WTC11 (cell line): ENCODE results near the gene TYROBP.

Source experiments
- CBFB ChIP-seq: sonication (generic); formaldehyde crosslinking; IDR thresholded peaks from 2 replicates; pipeline ENCODE4 v1.8.1; 2022; ENCODE audit warnings: mild to moderate bottlenecking, low read depth, missing genetic modification reagents
- CREB1 ChIP-seq: sonication (generic); formaldehyde crosslinking; IDR thresholded peaks from 2 replicates; pipeline ENCODE4 v1.8.0; 2023; ENCODE audit warnings: mild to moderate bottlenecking, missing genetic modification reagents
- E2F4 ChIP-seq: sonication (generic); formaldehyde crosslinking; IDR thresholded peaks from 2 replicates; pipeline ENCODE4 v1.8.1; 2022; ENCODE audit warnings: low read depth, mild to moderate bottlenecking, moderate library complexity, missing genetic modification reagents, borderline replicate concordance
- OVOL2 ChIP-seq: fragments of 250-450 bp; sonication (Bioruptor Pico); IDR thresholded peaks from 2 replicates; pipeline ENCODE4 v1.9.0; 2021; ENCODE audit warnings: mild to moderate bottlenecking, borderline replicate concordance
- SMAD4 ChIP-seq: sonication (generic); formaldehyde crosslinking; IDR thresholded peaks from 2 replicates; pipeline ENCODE4 v1.8.0; 2022; ENCODE audit warnings: mild to moderate bottlenecking, missing genetic modification reagents
- TF ChIP-seq, protein P1 (sequence below): fragments of 200-600 bp; IDR thresholded peaks from 2 replicates; pipeline ENCODE4 v1.8.0; 2022; ENCODE audit warnings: antibody characterized with exemption
- TF ChIP-seq, protein P2 (sequence below): sonication (generic); formaldehyde crosslinking; conservative IDR thresholded peaks from 2 replicates; pipeline ENCODE4 v1.8.1; 2022; ENCODE audit warnings: mild to moderate bottlenecking, missing genetic modification reagents
- TF ChIP-seq, protein P3 (sequence below): sonication (generic); formaldehyde crosslinking; IDR thresholded peaks from 2 replicates; pipeline ENCODE4 v1.8.1; 2023; ENCODE audit warnings: mild to moderate bottlenecking, moderate library complexity, missing genetic modification reagents

DNA sequence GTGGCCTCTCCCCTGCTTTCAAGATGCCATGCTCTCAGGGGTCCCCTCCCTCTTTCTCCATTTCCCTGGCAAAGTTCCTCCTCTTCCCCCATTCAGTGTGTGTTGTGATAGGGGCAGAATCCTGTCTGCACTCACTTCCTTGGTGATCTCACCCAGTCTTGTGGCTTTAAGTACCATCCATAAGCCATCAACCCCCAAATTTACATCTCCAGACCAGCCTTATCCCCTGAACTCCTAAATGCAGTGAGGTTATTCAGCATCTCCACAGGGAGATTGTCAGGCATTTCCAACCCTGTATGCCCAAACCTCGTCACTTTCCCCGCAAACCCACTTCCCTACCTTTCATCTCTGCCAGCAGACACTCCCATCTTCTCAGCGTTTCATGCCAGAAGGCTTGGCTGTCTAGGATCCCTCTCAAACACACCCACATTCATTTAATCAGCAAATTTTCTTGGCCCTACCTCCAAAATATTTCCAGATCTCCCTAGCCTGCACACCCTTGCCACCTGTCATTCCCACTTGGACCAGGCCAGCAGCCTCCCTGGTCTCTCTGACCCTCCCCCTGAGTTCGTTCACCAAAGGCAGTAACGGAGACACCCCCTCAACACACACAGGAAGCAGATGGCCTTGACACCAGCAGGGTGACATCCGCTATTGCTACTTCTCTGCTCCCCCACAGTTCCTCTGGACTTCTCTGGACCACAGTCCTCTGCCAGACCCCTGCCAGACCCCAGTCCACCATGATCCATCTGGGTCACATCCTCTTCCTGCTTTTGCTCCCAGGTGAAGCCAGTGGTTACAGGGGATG, 6.0 kb downstream of the TYROBP start, which contains the start of gene HCST:
- TF ChIP-seq, protein P1, sequence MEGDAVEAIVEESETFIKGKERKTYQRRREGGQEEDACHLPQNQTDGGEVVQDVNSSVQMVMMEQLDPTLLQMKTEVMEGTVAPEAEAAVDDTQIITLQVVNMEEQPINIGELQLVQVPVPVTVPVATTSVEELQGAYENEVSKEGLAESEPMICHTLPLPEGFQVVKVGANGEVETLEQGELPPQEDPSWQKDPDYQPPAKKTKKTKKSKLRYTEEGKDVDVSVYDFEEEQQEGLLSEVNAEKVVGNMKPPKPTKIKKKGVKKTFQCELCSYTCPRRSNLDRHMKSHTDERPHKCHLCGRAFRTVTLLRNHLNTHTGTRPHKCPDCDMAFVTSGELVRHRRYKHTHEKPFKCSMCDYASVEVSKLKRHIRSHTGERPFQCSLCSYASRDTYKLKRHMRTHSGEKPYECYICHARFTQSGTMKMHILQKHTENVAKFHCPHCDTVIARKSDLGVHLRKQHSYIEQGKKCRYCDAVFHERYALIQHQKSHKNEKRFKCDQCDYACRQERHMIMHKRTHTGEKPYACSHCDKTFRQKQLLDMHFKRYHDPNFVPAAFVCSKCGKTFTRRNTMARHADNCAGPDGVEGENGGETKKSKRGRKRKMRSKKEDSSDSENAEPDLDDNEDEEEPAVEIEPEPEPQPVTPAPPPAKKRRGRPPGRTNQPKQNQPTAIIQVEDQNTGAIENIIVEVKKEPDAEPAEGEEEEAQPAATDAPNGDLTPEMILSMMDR: no peak
- TF ChIP-seq E2F4 (CRISPR knock-in tag) (no peak), CBFB (CRISPR knock-in tag) (no peak), OVOL2 (CRISPR knock-in tag) (no peak), SMAD4 (CRISPR knock-in tag) (no peak), CREB1 (CRISPR knock-in tag) (no peak)
- TF ChIP-seq, protein P2, sequence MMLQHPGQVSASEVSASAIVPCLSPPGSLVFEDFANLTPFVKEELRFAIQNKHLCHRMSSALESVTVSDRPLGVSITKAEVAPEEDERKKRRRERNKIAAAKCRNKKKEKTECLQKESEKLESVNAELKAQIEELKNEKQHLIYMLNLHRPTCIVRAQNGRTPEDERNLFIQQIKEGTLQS (CRISPR knock-in tag): no peak
- TF ChIP-seq, protein P3, sequence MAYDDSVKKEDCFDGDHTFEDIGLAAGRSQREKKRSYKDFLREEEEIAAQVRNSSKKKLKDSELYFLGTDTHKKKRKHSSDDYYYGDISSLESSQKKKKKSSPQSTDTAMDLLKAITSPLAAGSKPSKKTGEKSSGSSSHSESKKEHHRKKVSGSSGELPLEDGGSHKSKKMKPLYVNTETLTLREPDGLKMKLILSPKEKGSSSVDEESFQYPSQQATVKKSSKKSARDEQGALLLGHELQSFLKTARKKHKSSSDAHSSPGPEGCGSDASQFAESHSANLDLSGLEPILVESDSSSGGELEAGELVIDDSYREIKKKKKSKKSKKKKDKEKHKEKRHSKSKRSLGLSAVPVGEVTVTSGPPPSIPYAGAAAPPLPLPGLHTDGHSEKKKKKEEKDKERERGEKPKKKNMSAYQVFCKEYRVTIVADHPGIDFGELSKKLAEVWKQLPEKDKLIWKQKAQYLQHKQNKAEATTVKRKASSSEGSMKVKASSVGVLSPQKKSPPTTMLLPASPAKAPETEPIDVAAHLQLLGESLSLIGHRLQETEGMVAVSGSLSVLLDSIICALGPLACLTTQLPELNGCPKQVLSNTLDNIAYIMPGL (CRISPR knock-in tag): no peak
